TTC549 (cell line): ENCODE results near the gene APOO.
"Not testable (repeated sequence)": the region's sequence is repeated elsewhere in the genome, so short reads cannot be mapped to it uniquely, and the experiment has no call there.

ENCODE experiments used
- FAIRE-seq: peaks from 2 replicates; lab custom pipeline; 2012; peaks lifted over from hg19 to GRCh38; lab: Jason Lieb, UNC

Gene APOO

GRCh38 chrX:23859238-23859637 is 48.5 kb downstream of the APOO start:
- not testable (repeated sequence) for FAIRE-seq

DNA sequence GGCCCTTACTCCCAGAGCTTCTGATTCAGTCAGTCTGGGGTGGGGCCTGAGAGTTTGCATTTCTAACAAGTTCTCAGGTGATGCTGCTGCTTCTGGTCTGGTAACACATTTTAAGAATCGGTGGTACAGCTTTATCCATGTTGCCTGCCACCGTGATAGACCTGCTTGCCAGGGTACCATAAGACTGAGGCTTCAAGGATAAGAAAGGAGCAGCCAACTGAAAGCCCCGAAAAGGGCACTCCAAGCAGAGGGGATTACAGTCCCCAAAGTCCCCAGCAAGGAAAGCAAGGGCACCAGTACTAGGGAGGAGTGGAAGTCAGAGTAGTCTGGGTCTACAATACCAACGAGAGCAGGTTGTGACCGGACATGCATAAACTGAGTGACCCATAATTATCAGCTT is 49.8 kb downstream of the APOO start:
- FAIRE-seq = no peak

DNA sequence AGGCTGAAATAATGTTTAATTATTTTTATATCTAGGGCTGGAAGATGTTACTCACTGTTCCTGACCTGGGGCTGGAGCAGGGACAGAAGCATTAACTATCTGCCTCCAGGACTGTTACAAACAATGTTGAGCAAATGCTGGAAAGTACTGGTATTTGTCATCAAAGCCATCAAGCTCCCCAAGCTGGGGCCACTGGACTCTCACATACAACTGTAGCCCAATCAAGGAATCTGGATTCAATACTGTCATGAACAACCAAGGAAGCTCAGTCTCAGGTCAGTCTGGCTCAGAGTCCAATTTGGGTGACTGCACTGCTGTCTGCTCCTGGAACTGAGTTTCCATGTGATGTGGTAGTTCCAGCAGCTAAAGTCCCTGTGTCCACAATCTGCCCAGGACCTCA is 50.4 kb downstream of the APOO start:
- no peak for FAIRE-seq

DNA sequence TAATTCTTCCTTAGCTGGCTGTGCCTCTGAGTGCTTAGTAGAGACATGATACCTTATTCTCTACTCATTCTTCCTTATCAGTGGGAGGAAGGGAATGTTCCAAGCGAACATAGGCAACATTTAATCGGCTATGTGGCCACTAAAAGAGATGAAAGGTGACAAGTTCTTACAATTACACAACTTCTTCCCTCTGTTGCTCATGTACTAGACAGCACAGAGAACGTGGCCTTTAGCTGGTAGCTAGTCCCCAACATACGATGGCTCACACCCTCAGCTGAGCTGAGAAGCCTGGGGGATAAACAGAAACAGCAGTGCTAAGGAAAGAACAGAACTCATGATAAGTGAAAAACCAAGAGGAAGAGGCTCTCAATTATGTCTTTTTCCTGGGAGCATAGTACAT is 52.2 kb downstream of the APOO start:
- FAIRE-seq = no peak

GRCh38 chrX:23854945-23855344 is 52.8 kb downstream of the APOO start:
- FAIRE-seq = no peak

- FAIRE-seq = no peak
These were observed 53.6 kb downstream of the APOO start for GRCh38 chrX:23854122-23854521.

- FAIRE-seq = no peak
These were observed 56.2 kb downstream of the APOO start for GRCh38 chrX:23851544-23851943.

DNA sequence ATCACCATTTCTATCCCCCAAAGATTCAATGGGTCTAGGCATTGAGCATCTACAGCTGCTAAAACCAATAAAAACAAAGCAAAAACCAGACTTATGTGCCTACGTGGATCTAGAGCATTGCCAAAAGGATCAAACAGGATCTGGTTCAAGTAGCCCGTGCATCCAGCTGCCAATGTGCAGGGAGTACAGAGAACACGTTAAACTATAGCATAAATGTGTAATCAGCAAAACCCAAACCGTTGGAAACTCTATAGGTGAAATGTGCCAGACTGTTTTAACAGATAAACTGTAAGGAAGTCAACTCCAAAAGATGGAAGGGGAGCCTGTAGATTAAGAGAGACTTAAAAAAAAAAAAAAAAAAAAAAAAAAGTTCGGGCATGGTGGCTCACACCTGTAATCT is 58.5 kb downstream of the APOO start:
- FAIRE-seq = no peak

- FAIRE-seq = no peak
These were observed 62.4 kb downstream of the APOO start for GRCh38 chrX:23845351-23845817.

GRCh38 chrX:23844502-23845138 is 63.1 kb downstream of the APOO start:
- FAIRE-seq = no peak

- no peak for FAIRE-seq
These were observed 65.8 kb downstream of the APOO start for GRCh38 chrX:23841847-23842522.

- no peak for FAIRE-seq
These were observed 67.1 kb downstream of the APOO start for GRCh38 chrX:23840674-23841073.

- no peak for FAIRE-seq
These were observed 68.8 kb downstream of the APOO start for GRCh38 chrX:23838953-23839352.

- no peak for FAIRE-seq
These were observed 75.0 kb downstream of the APOO start for GRCh38 chrX:23832721-23833120.

GRCh38 chrX:23828881-23829280 is 78.9 kb downstream of the APOO start:
- FAIRE-seq = no peak

- FAIRE-seq = no peak
These were observed 81.1 kb downstream of the APOO start for GRCh38 chrX:23826653-23827052.

DNA sequence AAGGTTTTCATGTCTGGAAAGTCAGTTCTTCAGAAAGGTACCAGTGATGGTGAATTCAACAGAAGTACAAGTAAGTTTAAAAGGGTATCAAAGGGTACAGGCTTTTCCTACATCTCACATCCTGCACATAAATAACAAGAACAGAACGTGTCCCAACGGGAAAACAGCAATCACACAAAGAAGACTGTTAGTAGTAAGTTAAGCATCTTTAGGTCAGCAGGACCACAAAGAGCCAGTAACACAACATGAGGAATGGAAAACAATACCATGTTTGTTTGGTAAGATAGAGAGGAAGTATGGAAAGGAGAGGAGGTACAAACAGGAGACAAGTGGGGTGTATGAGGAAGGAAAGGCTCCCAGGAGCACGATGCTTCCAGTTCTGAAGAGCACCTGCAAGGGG is 81.5 kb downstream of the APOO start:
- FAIRE-seq = no peak

DNA sequence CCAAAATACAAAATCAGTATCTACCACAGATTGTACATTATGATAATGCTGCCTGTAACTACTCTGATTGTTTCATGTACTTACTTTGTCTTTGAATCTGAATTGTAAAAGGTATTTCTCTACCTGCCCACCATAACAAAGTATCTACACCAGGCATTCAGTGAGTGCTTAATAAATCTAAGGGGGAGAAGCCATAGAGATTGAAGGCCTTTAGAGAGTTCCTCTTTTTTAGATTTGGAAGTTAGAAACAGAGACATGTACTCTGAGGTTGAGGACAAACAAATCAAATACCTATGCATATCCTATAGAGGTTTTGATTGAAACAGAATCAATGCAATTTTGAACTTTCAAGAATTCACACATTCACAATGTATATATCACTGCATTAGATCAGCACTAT is 82.1 kb downstream of the APOO start:
- FAIRE-seq = no peak

- no peak for FAIRE-seq
These were observed 84.9 kb downstream of the APOO start for GRCh38 chrX:23822841-23823240.

DNA sequence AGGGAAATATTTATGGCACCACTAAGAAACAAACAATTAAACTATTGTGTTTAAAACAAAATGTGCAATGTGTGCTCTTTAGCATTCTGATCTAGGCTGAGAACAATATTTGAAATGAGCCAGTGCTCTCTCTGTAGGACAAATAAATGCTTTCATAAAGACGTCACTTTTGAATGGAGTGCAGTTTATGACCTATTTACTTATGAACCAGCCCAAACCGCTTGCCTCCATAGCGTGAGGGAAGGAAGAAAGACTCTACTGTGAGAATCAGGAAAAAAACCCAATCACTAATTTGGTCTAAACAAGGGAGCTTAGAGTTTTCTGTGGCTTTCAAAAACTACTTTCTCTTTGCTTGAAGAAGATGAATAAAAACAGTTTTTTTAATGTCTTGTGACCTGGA is 85.3 kb downstream of the APOO start:
- FAIRE-seq = no peak

GRCh38 chrX:23821847-23822246 is 85.9 kb downstream of the APOO start:
- FAIRE-seq = no peak

GRCh38 chrX:23820235-23820782 is 87.4 kb downstream of the APOO start:
- FAIRE-seq = no peak

DNA sequence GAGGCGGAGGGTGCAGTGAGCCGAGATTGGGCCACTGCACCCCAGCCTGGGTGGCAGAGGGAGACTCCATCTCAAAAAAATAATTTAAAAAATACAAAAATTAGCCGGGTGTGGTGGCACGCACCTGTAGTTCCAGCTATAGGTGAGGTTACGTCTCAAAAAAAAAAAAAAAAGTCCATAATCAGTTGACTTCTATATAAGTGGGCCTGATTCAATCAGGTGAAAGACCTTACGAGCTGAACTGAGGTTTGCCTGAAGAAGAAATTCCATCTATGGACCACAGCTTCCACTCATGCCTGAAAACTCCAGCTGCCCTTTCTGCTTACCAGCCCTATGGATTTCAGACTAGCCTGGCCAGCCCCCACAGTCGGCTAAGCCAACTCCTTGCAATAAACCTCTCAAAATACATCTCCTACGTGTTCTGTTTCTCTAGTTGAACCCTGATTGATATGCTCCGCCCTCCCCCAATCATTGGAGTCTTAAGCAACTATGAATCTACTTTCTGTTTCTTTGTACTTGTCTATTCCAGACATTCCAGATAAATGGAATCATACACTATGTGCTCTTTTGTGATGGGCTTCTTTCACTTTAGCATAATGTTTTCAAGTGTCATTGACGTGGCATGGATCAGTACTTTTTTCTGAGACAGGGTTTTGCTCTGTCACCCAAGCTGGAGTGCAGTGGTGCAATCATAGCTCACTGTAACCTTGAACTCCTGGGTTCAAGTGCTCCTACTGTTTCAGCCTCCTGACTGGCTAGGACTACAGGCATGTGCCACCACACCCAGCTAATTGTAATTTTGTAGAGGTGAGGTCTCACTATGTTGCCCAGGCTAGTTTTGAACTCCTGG is 88.1 kb downstream of the APOO start:
- no peak for FAIRE-seq
